Kidney epithelial cell (primary cell): ENCODE data around the gene DMPK. TPM values are rescaled to one million over a fixed set of nuclear protein-coding genes. Genes with fewer than 3 reads are reported as not detected.

Experiments used
- DNase-seq: peaks from one replicate; pipeline ENCODE4 v3.0.0-alpha.2; 2010; ENCODE audit warnings: low read depth
- H3K27me3 ChIP-seq: 2 replicates; pipeline ENCODE4 v1.6.0; 2011; ENCODE audit warnings: low read length; ENCODE audit not compliant: control insufficient read depth, insufficient read depth
- H3K36me3 ChIP-seq: 2 replicates; pipeline ENCODE4 v1.5.1; 2011; ENCODE audit warnings: low read length; ENCODE audit not compliant: control insufficient read depth, insufficient read depth
- H3K4me3 ChIP-seq: 2 replicates; pipeline ENCODE4 v1.5.1; 2011; ENCODE audit warnings: low read depth, mild to moderate bottlenecking, control low read depth, low read length
- total RNA-seq: library from RNA; depleted of rRNA; stranded (reverse); fragments of >200 nt; gene quantifications from 2 replicates; pipeline ENCODE4 v1.2.3, GENCODE V29; 2015
- TF ChIP-seq, protein P1 (sequence below): IDR thresholded peaks from 2 replicates; pipeline ENCODE4 v1.5.1; 2011; ENCODE audit warnings: mild to moderate bottlenecking, moderate library complexity, low read length, control low read depth, inconsistent platforms; ENCODE audit not compliant: insufficient read depth, poor library complexity, severe bottlenecking

DMPK gene
- total RNA-seq, 1 donor from 2014 or later: 17.7 TPM

DNA sequence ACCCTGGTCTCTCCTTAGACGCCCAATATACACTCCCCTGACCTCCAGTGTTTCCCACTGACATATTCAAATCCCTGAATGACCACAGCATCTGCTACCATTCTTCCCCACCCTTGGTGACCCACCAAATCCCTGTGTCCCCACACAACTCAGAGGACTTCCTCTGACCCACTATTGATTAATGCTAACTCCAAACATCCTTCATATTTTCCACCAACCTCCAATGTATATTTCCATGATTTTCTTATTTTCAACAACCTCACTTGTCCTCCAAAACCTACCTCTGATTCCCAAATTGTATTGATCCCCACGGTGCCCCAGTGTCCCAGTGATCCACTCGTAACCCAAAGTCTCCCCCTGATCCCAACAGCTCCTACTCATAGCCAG is 10.9 kb upstream of the DMPK start:
- TF ChIP-seq, protein P1, sequence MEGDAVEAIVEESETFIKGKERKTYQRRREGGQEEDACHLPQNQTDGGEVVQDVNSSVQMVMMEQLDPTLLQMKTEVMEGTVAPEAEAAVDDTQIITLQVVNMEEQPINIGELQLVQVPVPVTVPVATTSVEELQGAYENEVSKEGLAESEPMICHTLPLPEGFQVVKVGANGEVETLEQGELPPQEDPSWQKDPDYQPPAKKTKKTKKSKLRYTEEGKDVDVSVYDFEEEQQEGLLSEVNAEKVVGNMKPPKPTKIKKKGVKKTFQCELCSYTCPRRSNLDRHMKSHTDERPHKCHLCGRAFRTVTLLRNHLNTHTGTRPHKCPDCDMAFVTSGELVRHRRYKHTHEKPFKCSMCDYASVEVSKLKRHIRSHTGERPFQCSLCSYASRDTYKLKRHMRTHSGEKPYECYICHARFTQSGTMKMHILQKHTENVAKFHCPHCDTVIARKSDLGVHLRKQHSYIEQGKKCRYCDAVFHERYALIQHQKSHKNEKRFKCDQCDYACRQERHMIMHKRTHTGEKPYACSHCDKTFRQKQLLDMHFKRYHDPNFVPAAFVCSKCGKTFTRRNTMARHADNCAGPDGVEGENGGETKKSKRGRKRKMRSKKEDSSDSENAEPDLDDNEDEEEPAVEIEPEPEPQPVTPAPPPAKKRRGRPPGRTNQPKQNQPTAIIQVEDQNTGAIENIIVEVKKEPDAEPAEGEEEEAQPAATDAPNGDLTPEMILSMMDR: no peak
- peaks cover 2% of the 10 kb centered on the region for H3K36me3 ChIP-seq
- no peak overlapping the region for H3K4me3 ChIP-seq
- no peak for DNase-seq
- no peaks in the 10 kb centered on the region for H3K27me3 ChIP-seq

DNA sequence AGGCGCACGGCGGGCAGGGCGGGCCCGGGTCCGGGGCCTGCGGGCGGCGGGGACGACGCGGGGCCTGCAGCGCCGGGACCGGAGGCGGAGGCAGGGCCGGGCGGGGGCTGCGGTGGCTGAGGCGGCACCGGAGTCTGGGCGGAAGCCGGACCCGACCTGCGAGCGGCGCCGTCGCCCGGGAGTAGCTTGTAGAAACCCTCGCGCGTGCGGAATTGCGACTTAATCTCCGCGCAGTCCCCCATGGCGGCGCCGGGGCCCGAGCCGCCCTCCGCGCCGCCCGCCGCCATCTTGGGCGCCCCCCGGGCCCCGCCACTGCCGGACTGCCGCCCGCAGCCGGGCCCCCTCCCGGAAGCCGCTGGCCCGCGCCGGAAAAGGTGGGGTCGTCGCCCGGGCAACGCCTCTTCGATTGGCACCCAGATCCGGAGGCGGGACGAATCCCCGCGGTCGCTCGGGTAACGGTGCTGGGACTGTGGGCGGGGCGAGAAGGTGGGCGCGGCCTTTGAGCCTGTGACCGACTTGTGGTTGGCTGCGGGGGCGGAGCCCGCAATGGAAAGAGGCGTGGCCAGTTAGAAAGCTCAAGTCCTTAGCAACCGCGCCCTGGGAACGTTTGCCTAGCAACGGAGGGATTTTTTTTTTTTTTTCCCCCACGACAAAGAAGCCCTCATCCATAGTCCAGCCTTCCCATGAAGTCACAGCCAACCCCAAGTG is 10.3 kb upstream of the DMPK start, which contains the start of gene DMWD:
DMWD (minus strand) TSS at position 376 of the 708 bp plus-strand sequence; CDS start at position 287, 89 bp downstream.
- DNase-seq: peak; percentile 92
- peaks cover 2% of the 10 kb centered on the region for H3K36me3 ChIP-seq
- TF ChIP-seq, protein P1: no peak
- no peaks in the 10 kb centered on the region for H3K27me3 ChIP-seq
- H3K4me3 ChIP-seq: peak within 1 kb of the TSS; percentile 91

DNA sequence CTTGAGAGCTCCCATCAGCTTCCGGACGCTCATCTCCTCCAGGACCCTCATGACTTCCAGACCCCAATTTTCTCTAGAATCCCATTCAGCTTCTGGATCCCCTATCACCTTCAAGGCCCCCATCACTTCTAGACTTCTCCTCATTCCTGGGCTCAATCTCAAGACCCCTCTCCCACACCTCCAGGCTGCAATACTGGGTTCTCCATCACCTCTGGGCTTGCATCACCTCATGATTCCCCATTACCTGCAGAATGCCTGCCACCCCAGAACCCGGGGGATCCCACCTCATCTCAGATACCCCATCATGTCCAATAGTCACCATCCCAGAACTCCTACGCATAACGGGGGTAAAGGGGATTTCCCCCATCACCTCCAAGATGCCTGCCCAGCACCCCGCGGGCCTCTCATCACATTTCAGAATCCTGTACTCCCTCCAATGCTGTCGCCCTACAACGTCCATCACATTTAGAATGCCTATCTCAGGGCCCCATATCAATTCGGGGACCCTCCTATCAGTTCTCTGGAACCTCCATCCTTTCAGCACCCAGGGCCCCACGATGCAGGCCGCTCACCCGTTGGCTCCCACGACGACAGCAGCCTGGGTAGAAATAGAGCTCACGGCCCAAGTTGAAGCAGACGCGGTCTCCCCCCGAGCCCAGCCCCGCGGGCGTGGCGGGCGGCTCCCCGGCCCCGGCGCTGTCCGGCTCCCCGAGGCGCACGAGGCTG is 9.6 kb upstream of the DMPK start:
- H3K27me3 ChIP-seq: no peaks in the 10 kb centered on the region
- TF ChIP-seq, protein P1: no peak
- peaks cover 2% of the 10 kb centered on the region for H3K36me3 ChIP-seq
- DNase-seq: no peak
- H3K4me3 ChIP-seq: peak overlapping the region; percentile 91

DNA sequence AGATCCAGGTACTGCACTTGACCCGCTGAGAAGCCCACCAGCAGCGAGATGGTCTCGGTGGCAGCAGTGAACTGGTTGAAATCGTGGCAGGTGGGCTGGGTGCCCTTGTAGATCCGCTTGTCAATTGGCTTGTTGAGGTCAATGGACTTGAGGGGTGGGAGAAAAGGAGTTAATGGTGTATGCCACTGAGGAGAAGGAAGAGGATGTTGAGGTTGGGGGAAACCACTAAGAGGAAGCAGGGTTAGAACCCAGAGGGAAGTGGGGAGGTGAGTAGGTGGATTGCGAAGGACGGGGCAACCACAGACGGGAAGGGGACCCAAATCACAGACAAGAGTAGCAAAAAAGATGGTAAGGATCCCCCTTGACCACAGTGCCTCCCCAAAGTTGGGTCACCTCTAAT is 8.7 kb upstream of the DMPK start:
- TF ChIP-seq, protein P1: no peak
- H3K4me3 ChIP-seq: no peak overlapping the region
- H3K27me3 ChIP-seq: no peaks in the 10 kb centered on the region
- H3K36me3 ChIP-seq: peaks cover 2% of the 10 kb centered on the region
- no peak for DNase-seq

DNA sequence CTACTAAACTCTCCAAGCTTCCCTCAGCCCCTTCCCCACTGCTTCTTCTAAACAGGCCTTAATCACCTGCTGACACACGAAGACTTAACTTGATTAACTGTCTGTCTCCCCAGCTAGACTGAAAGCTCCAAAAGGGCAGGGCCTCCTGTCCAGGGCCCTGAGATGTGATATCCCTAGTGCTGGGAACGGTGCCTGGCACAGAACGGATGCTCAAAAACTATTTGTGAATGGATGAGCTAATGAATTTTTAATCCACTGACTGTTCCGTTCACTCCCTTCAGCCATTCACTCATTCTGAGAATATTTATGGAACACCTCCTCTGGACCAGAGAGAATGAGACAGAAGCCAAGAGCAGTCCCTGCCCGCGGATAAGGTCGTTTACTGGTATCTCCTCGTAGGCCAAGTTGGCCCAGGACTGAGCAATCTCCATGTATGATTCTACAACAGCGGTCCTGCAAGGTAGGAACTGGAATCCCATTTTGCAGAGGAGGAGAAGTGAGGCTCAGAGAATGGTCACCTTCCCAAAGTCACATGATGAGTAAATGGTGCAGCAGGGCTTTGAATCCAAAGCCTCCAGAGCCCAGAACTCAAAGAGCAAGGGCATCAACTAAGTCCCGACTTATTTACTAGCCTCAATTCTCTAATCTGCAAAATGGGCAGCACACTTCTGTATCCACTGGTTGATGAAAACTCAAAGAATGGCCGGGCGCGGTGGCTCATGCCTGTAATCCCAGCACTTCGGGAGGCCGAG is 6.9 kb upstream of the DMPK start:
- no peak for DNase-seq
- Histone ChIP-seq H3K27me3 (no peaks in the 10 kb centered on the region), H3K36me3 (peaks cover 2% of the 10 kb centered on the region), H3K4me3 (no peak overlapping the region)
- TF ChIP-seq, protein P1: no peak
